ENCODE results near the gene ARNT2. TPM values are rescaled to one million over a fixed set of nuclear protein-coding genes. Genes with fewer than 3 reads are reported as not detected.

Gene ARNT2
- polyA plus RNA-seq, 1 of the 3 experiments (the other 2 are of a cell fraction): 17.0 TPM

DNA sequence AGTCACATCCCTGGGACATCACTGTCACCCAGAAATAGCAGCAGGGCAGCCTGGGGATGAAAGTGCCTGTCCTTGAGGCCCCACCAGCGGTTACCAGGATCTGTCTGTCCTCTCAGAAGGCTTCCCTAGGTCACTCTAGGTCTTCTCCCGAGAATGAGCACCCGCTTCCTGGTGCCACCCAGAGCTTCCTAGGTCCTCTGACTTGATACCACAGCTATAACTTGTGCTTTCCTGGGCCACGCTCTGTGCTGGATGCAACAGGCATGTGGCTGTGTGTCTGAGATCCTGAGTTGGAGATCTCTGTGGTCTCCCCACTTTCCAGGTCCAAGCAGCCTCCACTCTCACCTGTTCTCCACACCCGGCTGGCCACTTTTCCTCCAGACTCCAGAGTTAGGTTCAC lies 25.8 kb downstream of the ARNT2 start:
- Histone ChIP-seq H2AFZ (ENCODE audit: low read depth) (no peak overlapping the region), H3K36me3 (replicated peaks in 1 of 2; ENCODE audit: control insufficient read depth in 1 of 2, insufficient read depth in 2 of 2, low read length in 1 of 2) (no peaks in the 10 kb centered on the region), H3K9me2 (no peaks in the 10 kb centered on the region), H3K27me3 (ENCODE audit: insufficient read depth) (no peaks in the 10 kb centered on the region), H3K79me2 (ENCODE audit: insufficient read depth) (peaks cover 5% of the 10 kb centered on the region), H4K20me1 (ENCODE audit: insufficient read depth) (no peaks in the 10 kb centered on the region), H3K4me2 (no peak overlapping the region), H3K27ac (ENCODE audit: low read depth in 2 of 2, low read length in 1 of 2) (no peak overlapping the region), H3K9me3 (no peaks in the 10 kb centered on the region), H3F3A (replicated peaks; ENCODE audit: insufficient read depth) (no peaks in the 10 kb centered on the region), H3K4me3 (ENCODE audit: low read depth in 2 of 2, low read length in 1 of 2) (no peak overlapping the region), H3K4me1 (ENCODE audit: control insufficient read depth in 1 of 2, insufficient read depth in 2 of 2, low read depth in 1 of 2, low read length in 1 of 2) (no peaks in the 10 kb centered on the region; a peak in 1 of 4 replicates), H3K9ac (no peak overlapping the region)
- WGBS (ENCODE audit: low lambda C conversion rate): 95% methylated on average over 5 of the region's 5 CpGs
- TF ChIP-seq RFX5 (IDR thresholded peaks at IDR 0.05; ENCODE audit: low read length) (no peak), TAF1 (IDR thresholded peaks at IDR 0.05; ENCODE audit: borderline replicate concordance, low read depth, low read length) (no peak), MEF2A (IDR thresholded peaks at IDR 0.05; ENCODE audit: borderline replicate concordance, low read depth) (no peak), NRF1 (IDR thresholded peaks at IDR 0.05; ENCODE audit: low read depth, low read length) (no peak), GATA2 (CRISPR knock-in tag; IDR thresholded peaks at IDR 0.05) (no peak), NFIC (IDR thresholded peaks at IDR 0.05; ENCODE audit: borderline replicate concordance) (no peak), EP300 (IDR thresholded peaks at IDR 0.05; ENCODE audit: borderline replicate concordance in 1 of 2, low read depth in 1 of 2, low read length in 1 of 2) (no peak), RXRA (IDR thresholded peaks at IDR 0.05; ENCODE audit: borderline replicate concordance, low read depth) (no peak), JUND (IDR thresholded peaks at IDR 0.05) (no peak), TEAD4 (IDR thresholded peaks at IDR 0.05; ENCODE audit: borderline replicate concordance, insufficient read depth) (no peak), RAD21 (IDR thresholded peaks at IDR 0.05; ENCODE audit: low read length) (no peak), CHD2 (IDR thresholded peaks at IDR 0.05; ENCODE audit: low read length, partially characterized antibody) (no peak), MXI1 (IDR thresholded peaks at IDR 0.05; ENCODE audit: low read depth, low read length) (no peak)
- TF ChIP-seq, protein P1, sequence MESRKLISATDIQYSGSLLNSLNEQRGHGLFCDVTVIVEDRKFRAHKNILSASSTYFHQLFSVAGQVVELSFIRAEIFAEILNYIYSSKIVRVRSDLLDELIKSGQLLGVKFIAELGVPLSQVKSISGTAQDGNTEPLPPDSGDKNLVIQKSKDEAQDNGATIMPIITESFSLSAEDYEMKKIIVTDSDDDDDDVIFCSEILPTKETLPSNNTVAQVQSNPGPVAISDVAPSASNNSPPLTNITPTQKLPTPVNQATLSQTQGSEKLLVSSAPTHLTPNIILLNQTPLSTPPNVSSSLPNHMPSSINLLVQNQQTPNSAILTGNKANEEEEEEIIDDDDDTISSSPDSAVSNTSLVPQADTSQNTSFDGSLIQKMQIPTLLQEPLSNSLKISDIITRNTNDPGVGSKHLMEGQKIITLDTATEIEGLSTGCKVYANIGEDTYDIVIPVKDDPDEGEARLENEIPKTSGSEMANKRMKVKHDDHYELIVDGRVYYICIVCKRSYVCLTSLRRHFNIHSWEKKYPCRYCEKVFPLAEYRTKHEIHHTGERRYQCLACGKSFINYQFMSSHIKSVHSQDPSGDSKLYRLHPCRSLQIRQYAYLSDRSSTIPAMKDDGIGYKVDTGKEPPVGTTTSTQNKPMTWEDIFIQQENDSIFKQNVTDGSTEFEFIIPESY (IDR thresholded peaks at IDR 0.05; ENCODE audit: borderline replicate concordance, low read depth): no peak
- TF ChIP-seq, protein P2, sequence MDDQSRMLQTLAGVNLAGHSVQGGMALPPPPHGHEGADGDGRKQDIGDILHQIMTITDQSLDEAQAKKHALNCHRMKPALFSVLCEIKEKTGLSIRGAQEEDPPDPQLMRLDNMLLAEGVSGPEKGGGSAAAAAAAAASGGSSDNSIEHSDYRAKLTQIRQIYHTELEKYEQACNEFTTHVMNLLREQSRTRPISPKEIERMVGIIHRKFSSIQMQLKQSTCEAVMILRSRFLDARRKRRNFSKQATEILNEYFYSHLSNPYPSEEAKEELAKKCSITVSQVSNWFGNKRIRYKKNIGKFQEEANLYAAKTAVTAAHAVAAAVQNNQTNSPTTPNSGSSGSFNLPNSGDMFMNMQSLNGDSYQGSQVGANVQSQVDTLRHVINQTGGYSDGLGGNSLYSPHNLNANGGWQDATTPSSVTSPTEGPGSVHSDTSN (IDR thresholded peaks at IDR 0.05): no peak
- ChIA-PET POLR2A (no interaction called here), CTCF (interaction anchor here (0.7 to 1.9 kb wide), 4 partner anchors 11 to 138 kb away, joined by 3 to 14 read pairs (median 6); no protein-coding TSS in a partner anchor)
- DNase-seq: no peak
